Hematopoietic multipotent progenitor cell treated with erythropoietin and hydrocortisone succinate and interleukin-3 and kit ligand, for 6 days (in vitro differentiated cells): ENCODE measurements around the gene DAD1.
"Not testable (repeated sequence)": the region's sequence is repeated elsewhere in the genome, so short reads cannot be mapped to it uniquely, and the experiment has no call there.

Source experiments
- DNase-seq: peaks from one replicate; pipeline ENCODE4 v3.0.0-alpha.2; 2015

DAD1 gene

GRCh38 chr14:22551605-22551997 lies 37.4 kb downstream of the DAD1 start:
- DNase-seq: no peak

DNA sequence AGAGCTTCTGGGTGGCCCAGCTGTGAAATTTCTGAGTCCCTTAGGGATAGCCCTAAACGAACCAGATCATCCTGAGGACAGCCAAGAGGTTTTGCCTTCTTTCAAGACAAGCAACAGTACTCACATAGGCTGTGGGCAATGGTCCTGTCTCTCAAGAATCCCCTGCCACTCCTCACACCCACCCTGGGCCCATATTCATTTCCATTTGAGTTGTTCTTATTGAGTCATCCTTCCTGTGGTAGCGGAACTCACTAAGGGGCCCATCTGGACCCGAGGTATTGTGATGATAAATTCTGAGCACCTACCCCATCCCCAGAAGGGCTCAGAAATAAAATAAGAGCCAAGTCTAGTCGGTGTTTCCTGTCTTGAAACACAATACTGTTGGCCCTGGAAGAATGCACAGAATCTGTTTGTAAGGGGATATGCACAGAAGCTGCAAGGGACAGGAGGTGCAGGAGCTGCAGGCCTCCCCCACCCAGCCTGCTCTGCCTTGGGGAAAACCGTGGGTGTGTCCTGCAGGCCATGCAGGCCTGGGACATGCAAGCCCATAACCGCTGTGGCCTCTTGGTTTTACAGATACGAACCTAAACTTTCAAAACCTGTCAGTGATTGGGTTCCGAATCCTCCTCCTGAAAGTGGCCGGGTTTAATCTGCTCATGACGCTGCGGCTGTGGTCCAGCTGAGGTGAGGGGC lies 38.9 kb downstream of the DAD1 start:
- DNase-seq: no peak

DNA sequence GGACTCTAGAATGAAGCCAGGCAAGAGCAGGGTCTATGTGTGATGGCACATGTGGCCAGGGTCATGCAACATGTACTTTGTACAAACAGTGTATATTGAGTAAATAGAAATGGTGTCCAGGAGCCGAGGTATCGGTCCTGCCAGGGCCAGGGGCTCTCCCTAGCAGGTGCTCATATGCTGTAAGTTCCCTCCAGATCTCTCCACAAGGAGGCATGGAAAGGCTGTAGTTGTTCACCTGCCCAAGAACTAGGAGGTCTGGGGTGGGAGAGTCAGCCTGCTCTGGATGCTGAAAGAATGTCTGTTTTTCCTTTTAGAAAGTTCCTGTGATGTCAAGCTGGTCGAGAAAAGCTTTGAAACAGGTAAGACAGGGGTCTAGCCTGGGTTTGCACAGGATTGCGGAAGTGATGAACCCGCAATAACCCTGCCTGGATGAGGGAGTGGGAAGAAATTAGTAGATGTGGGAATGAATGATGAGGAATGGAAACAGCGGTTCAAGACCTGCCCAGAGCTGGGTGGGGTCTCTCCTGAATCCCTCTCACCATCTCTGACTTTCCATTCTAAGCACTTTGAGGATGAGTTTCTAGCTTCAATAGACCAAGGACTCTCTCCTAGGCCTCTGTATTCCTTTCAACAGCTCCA lies 39.6 kb downstream of the DAD1 start:
- DNase-seq: no peak

- no peak for DNase-seq
Observed at GRCh38 chr14:22547948-22548750, 40.9 kb downstream of the DAD1 start.

GRCh38 chr14:22547313-22547947 lies 41.6 kb downstream of the DAD1 start:
- DNase-seq: no peak

DNA sequence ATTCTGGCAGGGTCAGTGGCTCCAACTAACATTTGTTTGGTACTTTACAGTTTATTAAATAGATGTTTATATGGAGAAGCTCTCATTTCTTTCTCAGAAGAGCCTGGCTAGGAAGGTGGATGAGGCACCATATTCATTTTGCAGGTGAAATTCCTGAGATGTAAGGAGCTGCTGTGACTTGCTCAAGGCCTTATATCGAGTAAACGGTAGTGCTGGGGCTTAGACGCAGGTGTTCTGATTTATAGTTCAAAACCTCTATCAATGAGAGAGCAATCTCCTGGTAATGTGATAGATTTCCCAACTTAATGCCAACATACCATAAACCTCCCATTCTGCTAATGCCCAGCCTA lies 42.3 kb downstream of the DAD1 start:
- DNase-seq: no peak

GRCh38 chr14:22545842-22546721 lies 42.9 kb downstream of the DAD1 start:
- DNase-seq: no peak

DNA sequence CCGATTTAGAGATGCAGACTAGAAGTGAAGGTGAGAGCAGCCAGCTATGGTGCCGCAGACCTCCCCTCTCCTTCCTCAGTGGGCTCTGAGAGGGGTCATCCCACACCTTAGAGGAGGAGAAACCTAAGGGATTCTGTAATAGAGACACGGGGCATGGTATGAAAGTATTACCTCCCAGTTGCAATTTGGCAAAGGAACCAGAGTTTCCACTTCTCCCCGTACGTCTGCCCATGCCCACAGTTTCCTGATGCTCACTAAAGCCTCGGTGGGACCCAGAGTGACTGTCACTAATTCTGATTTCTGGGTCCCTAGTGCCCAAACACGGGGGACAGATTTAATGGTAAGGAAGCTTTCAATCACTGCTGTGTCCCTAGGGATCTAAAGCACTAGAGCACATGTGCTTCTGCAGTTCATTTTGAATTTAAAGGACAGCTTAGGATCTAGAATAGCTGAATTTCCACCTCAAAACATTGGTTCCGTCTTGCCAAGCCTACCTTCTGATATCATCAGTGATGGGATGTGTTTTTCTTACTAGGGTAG lies 44.1 kb downstream of the DAD1 start:
- DNase-seq: no peak

DNA sequence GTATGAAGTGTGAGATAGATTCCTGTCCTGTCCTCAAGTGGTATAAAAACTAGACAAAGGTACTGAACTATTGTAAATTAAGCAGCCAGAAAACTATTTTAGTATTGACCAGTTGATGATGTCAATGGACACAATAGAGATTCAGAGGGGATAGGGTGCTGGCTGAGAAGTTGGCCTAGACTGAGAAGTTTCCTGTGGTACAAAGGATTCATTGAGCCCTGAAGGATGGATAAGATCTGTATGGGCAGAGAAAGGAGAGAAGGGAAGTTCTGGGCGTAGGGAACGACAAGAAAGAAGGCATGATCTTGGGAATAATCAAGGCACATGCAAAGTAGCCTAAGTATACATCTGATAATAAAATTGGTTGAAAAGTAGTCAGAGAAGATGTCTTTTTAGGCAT lies 44.6 kb downstream of the DAD1 start:
- DNase-seq: no peak

- DNase-seq: not testable (repeated sequence)
Observed at GRCh38 chr14:22543570-22544357, 45.3 kb downstream of the DAD1 start.

DNA sequence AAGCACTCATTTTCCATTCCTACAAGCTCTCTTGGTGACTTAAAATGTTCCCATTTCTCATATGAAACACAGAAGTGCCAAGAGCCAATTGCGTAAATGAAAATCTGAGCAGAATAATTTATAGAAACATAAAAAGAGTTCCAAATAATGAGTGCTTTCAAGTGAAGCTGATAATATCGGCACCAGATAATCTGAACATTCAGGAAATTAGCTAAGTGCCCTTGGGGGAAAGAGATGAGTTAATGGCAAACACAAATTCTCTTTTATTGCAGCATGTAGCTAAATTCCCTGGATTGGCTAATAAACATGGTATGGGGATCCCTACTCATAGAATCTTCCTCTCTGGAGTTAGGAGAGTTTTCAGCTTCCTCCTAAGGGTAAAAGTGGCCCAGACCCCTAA lies 46.7 kb downstream of the DAD1 start:
- DNase-seq: no peak

GRCh38 chr14:22541721-22542120 lies 47.3 kb downstream of the DAD1 start:
- no peak for DNase-seq

- no peak for DNase-seq
Observed at GRCh38 chr14:22540811-22541360, 48.1 kb downstream of the DAD1 start.

GRCh38 chr14:22540293-22540692 lies 48.7 kb downstream of the DAD1 start:
- no peak for DNase-seq

DNA sequence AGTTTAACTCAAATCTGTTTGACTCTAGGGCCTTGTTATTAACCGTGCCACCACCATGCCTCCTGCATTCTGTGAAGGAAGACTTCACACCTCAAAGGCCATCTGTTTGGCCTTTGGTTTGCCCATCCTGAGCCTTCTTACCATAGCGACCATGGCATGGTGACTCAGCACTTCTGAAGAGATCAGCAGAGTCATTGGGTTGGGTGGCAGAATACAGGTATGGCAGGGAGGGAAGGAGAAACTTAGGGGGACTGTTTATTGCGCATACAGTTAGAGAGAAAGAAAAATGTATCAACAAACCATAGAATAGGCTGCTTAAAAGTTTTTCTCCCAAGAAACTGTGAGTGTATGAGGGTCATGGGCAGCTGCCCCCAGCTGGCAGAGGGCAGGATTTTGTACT lies 49.2 kb downstream of the DAD1 start:
- DNase-seq: peak; percentile 45

DNA sequence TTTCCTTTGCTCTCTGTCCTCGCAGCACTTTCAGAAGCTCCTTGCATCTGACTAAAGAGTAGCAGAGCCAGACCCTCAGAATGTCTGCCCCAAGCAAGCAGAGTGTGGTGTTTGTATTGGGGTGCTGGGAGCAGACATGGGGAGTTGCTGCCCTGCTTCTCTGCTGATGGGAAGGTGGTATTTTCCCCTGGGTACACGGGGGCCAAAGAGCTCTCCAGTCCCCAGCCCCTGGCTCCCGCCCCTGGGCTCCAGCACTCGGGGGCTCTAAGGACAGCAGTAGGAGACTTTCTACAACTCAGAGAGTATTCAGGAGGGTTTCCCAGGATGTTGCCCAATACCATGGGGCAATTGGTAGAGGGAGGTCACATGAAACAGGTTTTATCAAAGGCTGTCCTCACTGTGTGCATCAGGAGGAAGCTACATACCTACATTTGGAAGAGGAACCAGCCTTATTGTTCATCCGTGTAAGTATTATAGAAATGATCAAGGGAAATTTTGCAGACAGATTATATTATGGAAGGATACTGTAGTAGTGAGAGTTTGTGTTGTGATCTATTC lies 50.3 kb downstream of the DAD1 start:
- DNase-seq: no peak

DNA sequence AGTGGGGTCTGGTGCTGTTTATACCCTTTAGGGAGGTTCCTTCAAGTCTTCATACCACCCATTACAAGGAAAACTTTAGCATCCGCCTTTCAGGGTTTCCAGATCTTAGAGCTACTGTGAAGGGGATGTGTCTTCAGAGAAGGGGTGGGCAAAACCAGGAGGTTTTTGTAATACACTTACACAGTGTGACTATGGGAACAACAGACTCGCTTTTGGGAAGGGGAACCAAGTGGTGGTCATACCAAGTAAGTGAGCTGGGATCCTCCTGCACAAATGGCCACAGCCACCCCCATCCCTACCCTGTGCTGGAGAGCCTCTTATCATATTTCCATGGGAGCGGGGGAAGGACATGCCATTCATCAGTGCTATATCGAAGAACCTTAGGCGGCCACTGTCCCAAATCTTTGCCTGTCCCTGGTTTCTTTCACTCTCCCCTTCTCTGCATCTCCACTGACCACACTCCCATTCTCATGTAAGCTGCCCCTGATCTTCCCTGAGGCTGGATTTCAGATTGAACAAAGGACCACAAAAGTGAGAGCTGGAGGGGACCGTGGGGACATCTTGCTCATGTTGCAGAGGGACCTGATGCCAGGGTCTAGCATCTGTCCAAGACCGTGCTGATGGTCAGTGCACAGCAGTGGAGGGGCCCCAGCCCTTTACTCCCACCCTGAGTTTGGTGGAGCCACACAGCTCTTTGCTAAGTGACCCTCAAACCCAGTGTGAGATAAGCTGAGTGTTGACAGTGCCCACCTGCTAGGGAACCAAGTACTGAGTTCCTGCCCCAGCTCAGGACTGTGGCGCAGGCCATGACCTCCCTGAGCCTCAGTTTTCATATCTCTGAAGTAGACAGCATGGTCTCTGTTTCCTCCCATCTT lies 51.4 kb downstream of the DAD1 start:
- no peak for DNase-seq

DNA sequence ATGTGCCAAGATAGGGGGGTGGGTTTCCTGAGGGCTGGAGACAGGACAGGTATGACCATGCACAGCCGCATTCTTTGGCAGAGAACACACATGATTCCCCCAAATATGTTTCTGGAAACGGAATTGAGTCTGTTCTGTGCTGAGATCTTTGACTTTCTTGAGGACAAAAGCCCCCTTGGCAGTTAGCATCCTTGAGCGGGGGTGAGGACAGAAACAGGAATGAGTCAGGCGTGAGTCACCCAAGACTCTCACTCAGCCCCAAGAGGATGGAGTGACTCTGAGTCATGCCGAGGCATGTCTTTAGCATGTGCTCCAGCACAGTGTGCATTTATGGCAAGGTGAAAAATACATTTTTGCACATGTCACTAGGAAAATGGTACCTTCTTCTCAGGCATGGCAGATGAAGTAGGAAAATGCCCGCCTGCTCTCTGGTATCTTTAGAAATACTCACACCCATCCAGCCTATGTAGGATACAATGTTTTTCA lies 52.1 kb downstream of the DAD1 start:
- peak; percentile 73 for DNase-seq

GRCh38 chr14:22535916-22536315 lies 53.1 kb downstream of the DAD1 start:
- DNase-seq: no peak

GRCh38 chr14:22535126-22535525 lies 53.9 kb downstream of the DAD1 start:
- no peak for DNase-seq
